Measurements from ENCODE around the gene ATP5MC2.

DNA sequence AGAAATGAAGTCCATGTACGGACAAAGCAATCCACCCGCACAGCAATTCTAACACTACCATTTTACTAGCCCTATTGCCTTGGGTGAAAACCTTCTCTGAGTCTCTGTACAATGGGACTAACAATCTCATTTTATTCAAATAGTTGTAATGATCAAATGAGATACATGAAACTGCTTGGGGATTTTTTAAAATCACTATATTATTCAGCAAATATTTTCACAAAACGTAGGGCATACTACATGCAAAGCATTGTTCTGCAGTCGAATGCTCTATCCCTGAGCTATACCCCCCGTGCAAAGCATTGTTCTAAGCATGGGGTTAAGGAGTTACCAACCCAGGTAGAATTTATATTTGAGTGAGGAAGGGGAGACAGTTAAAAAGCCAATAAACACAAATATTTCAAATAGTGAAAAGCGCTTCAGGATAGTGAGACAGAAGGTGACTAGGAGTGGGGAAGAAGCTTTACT is 49.1 kb downstream of the ATP5MC2 start:
- TF ChIP-seq SIN3A (IDR thresholded peaks at IDR 0.05; ENCODE audit: low read depth) (no peak), CEBPB (IDR thresholded peaks at IDR 0.05; ENCODE audit: low read depth) (no peak), ZFX (IDR thresholded peaks at IDR 0.05) (no peak), EZH2 (IDR thresholded peaks at IDR 0.05) (no peak), ZNF274 (IDR thresholded peaks at IDR 0.05; ENCODE audit: low read depth, low read length) (no peak), SP1 (IDR thresholded peaks at IDR 0.05; ENCODE audit: low read depth) (no peak), SRF (IDR thresholded peaks at IDR 0.05; ENCODE audit: low read depth) (no peak)
- TF ChIP-seq, protein P1, sequence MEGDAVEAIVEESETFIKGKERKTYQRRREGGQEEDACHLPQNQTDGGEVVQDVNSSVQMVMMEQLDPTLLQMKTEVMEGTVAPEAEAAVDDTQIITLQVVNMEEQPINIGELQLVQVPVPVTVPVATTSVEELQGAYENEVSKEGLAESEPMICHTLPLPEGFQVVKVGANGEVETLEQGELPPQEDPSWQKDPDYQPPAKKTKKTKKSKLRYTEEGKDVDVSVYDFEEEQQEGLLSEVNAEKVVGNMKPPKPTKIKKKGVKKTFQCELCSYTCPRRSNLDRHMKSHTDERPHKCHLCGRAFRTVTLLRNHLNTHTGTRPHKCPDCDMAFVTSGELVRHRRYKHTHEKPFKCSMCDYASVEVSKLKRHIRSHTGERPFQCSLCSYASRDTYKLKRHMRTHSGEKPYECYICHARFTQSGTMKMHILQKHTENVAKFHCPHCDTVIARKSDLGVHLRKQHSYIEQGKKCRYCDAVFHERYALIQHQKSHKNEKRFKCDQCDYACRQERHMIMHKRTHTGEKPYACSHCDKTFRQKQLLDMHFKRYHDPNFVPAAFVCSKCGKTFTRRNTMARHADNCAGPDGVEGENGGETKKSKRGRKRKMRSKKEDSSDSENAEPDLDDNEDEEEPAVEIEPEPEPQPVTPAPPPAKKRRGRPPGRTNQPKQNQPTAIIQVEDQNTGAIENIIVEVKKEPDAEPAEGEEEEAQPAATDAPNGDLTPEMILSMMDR (IDR thresholded peaks at IDR 0.05 in 2 of 3, conservative IDR thresholded peaks at IDR 0.05 in 1 of 3; ENCODE audit: borderline replicate concordance in 1 of 3, insufficient read depth in 1 of 3, low read depth in 2 of 3, low read length in 2 of 3) = no peak

Measured in HCT116 (cell line).